HUDEP-2 (cell line): ENCODE results near the gene NR6A1.
A peak's percentile ranks its signal among the peaks of the same experiment; 100 is the strongest.
"Not testable (repeated sequence)": the region's sequence is repeated elsewhere in the genome, so short reads cannot be mapped to it uniquely, and the experiment has no call there.

Experiments used
- DNase-seq, 76 experiments: peaks; one replicate each; lab custom pipeline; 2025; ENCODE audit not compliant: unreplicated experiment in 76 of 76; lab: John Stamatoyannopoulos, UW

Gene NR6A1

GRCh38 chr9:124778575-124779367, 7.7 kb upstream of the NR6A1 start:
- no peak for DNase-seq

- peak in 2 of 76 experiments; percentile 6 to 24 for DNase-seq
These were observed 6.0 kb upstream of the NR6A1 start, which contains the start of gene OLFML2A for GRCh38 chr9:124776954-124777648. OLFML2A (plus strand) TSS chr9:124777133; CDS start chr9:124777271, 138 bp downstream.

- DNase-seq, result no peak
These were observed 5.5 kb upstream of the NR6A1 start for GRCh38 chr9:124776618-124776953.

- DNase-seq, result peak in 67 of 76 experiments; percentile 8 to 81 (median 53)
These were observed 3.2 kb upstream of the NR6A1 start for GRCh38 chr9:124774129-124774978.

- no peak for DNase-seq
These were observed 2.5 kb upstream of the NR6A1 start for GRCh38 chr9:124773473-124774128.

GRCh38 chr9:124772877-124773276, 1.8 kb upstream of the NR6A1 start:
- DNase-seq, result not testable (repeated sequence)

- DNase-seq, result peak in 40 of 76 experiments; percentile 10 to 78 (median 37)
These were observed 962 bp upstream of the NR6A1 start for GRCh38 chr9:124771867-124772679.

- no peak for DNase-seq
These were observed 621 bp downstream of the NR6A1 start for GRCh38 chr9:124770359-124771020.

GRCh38 chr9:124769549-124770358, 1.4 kb downstream of the NR6A1 start:
- DNase-seq, result peak in 6 of 76 experiments; percentile 12 to 26 (median 14)

- DNase-seq, result no peak
These were observed 2.2 kb downstream of the NR6A1 start for GRCh38 chr9:124768750-124769548.

- DNase-seq, result no peak
These were observed 2.8 kb downstream of the NR6A1 start for GRCh38 chr9:124768334-124768733.

GRCh38 chr9:124767821-124768220, 3.3 kb downstream of the NR6A1 start:
- DNase-seq, result no peak

- no peak for DNase-seq
These were observed 4.1 kb downstream of the NR6A1 start for GRCh38 chr9:124766815-124767554.

- no peak for DNase-seq
These were observed 4.8 kb downstream of the NR6A1 start for GRCh38 chr9:124766326-124766725.

- DNase-seq, result no peak
These were observed 5.7 kb downstream of the NR6A1 start for GRCh38 chr9:124765439-124765835.

- peak in 24 of 76 experiments; percentile 12 to 50 (median 36) for DNase-seq
These were observed 6.2 kb downstream of the NR6A1 start for GRCh38 chr9:124764774-124765438.
